GM19452 (cell line): Measurements from ENCODE around the gene HSPH1.
"Not testable (repeated sequence)": the region's sequence is repeated elsewhere in the genome, so short reads cannot be mapped to it uniquely, and the experiment has no call there.

Experiments used
- ATAC-seq: cut with Tn5 transposase; IDR thresholded peaks from one replicate; pipeline ENCODE4 v1.9.1; 2021; ENCODE audit not compliant: unreplicated experiment

The HSPH1 gene

GRCh38 chr13:31100721-31101120 is 61.0 kb downstream of the HSPH1 start:
- ATAC-seq: no peak

- ATAC-seq: not testable (repeated sequence)
These were observed 63.7 kb downstream of the HSPH1 start for GRCh38 chr13:31097911-31098434.

- no peak for ATAC-seq
These were observed 64.9 kb downstream of the HSPH1 start for GRCh38 chr13:31096654-31097302.

GRCh38 chr13:31094331-31095015 is 67.2 kb downstream of the HSPH1 start:
- ATAC-seq: no peak

GRCh38 chr13:31093145-31093885 is 68.4 kb downstream of the HSPH1 start:
- ATAC-seq: no peak

GRCh38 chr13:31092646-31093045 is 69.1 kb downstream of the HSPH1 start:
- no peak for ATAC-seq

GRCh38 chr13:31090961-31091624 is 70.6 kb downstream of the HSPH1 start:
- no peak for ATAC-seq

GRCh38 chr13:31090096-31090495 is 71.6 kb downstream of the HSPH1 start:
- no peak for ATAC-seq

- ATAC-seq: no peak
These were observed 72.1 kb downstream of the HSPH1 start for GRCh38 chr13:31089649-31090048.

- ATAC-seq: no peak
These were observed 72.8 kb downstream of the HSPH1 start for GRCh38 chr13:31088826-31089420.
